ENCODE results near the gene GAL3ST2.

Gene GAL3ST2

GRCh38 chr2:241846406-241846805 lies 69.8 kb downstream of the GAL3ST2 start:
- no peak for DNase-seq

GRCh38 chr2:241848761-241849615 lies 72.4 kb downstream of the GAL3ST2 start:
- DNase-seq, result no peak

- DNase-seq, result no peak
Measured at GRCh38 chr2:241849616-241850543, 73.3 kb downstream of the GAL3ST2 start.

- DNase-seq, result no peak
Measured at GRCh38 chr2:241850544-241851324, 74.1 kb downstream of the GAL3ST2 start.

- no peak for DNase-seq
Measured at GRCh38 chr2:241851325-241852115, 74.9 kb downstream of the GAL3ST2 start.

GRCh38 chr2:241852116-241852980 lies 75.7 kb downstream of the GAL3ST2 start:
- DNase-seq, result no peak

- no peak for DNase-seq
Measured at GRCh38 chr2:241852981-241853631, 76.5 kb downstream of the GAL3ST2 start.

All from hematopoietic multipotent progenitor cell treated with erythropoietin and hydrocortisone succinate and interleukin-3 and kit ligand, for 6 days (in vitro differentiated cells).